Spleen (tissue), 7 donors: ENCODE measurements around the gene FOXC2.

Source experiments
- POLR2A ChIP-seq, 3 donors: fragments of 450-650 bp; IDR thresholded peaks; one replicate each; pipeline ENCODE4 v1.5.1; 2017; ENCODE audit warnings: antibody characterized with exemption in 3 of 3, mild to moderate bottlenecking in 1 of 3
- POLR2AphosphoS5 ChIP-seq, 3 donors: sonication (generic); formaldehyde crosslinking; IDR thresholded peaks; one replicate each; pipeline ENCODE4 v1.5.1; 2017; ENCODE audit warnings: antibody characterized with exemption in 3 of 3
- TF ChIP-seq, protein P1 (sequence below), 11 experiments: fragments of 200-600 bp in 7 of 11; fragments of 450-650 bp in 4 of 11; sonication (generic) in 4 of 11; IDR thresholded peaks in 8 of 11; conservative IDR thresholded peaks in 3 of 11; 1 replicate in 7 of 11; 2 replicates in 4 of 11; pipeline versions ENCODE4 v1.4.0 to v1.8.0; 2016 to 2021; ENCODE audit warnings: antibody characterized with exemption in 11 of 11, inconsistent platforms in 4 of 11, mild to moderate bottlenecking in 1 of 11
- donor health status: DM: no; HTN: no; CAD: no; lungs with moderate emphysema.
- donor health status: DM: no; HTN: no; CAD: no.
- donor health status: DM: no; HTN: no; CAD: no.

DNA sequence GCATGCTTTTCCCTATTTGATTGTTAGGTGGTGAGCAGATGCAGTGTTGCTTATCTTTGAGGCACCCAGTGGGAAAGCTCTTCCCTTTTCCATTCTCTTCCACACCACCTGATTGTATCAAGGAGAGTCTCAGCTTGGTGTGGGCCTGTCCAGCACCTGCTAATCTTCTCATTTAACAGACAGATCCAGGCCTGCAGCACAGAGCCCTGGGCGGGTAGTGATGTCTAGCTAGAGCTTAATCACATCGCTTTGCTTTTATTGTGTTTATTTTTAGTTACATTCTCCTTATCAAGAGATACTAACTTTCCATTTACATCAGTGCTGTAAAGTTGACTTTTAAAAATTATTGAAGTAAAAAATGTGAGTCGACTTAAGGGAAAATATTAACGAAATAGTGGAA is 35.9 kb downstream of the FOXC2 start:
- TF ChIP-seq POLR2AphosphoS5 (IDR thresholded peaks at IDR 0.05): no peak
- TF ChIP-seq, protein P1, sequence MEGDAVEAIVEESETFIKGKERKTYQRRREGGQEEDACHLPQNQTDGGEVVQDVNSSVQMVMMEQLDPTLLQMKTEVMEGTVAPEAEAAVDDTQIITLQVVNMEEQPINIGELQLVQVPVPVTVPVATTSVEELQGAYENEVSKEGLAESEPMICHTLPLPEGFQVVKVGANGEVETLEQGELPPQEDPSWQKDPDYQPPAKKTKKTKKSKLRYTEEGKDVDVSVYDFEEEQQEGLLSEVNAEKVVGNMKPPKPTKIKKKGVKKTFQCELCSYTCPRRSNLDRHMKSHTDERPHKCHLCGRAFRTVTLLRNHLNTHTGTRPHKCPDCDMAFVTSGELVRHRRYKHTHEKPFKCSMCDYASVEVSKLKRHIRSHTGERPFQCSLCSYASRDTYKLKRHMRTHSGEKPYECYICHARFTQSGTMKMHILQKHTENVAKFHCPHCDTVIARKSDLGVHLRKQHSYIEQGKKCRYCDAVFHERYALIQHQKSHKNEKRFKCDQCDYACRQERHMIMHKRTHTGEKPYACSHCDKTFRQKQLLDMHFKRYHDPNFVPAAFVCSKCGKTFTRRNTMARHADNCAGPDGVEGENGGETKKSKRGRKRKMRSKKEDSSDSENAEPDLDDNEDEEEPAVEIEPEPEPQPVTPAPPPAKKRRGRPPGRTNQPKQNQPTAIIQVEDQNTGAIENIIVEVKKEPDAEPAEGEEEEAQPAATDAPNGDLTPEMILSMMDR (IDR thresholded peaks at IDR 0.05 in 8 of 11, conservative IDR thresholded peaks at IDR 0.05 in 3 of 11): no peak
- TF ChIP-seq POLR2A (IDR thresholded peaks at IDR 0.05): no peak
